Activated T-helper 1 cell treated with anti-CD3 and anti-CD28 coated beads, Interleukin-12 subunit alpha, Interleukin-12 subunit beta, Interleukin-2, Interleukin-4 antibody, amounts not matched to agents 30 ng/mL and 10 ng/mL and 1 ng/mL, durations not matched to agents 14 hours and 24 hours and 36 hours (primary cell): ENCODE data around the gene SPACA5. TPM values are rescaled to one million over a fixed set of nuclear protein-coding genes. Genes with fewer than 3 reads are reported as not detected.
A peak's percentile ranks its signal among the peaks of the same experiment; 100 is the strongest.
"Not testable (repeated sequence)": the region's sequence is repeated elsewhere in the genome, so short reads cannot be mapped to it uniquely, and the experiment has no call there.

Experiments used
- DNase-seq: peaks from one replicate; pipeline ENCODE4 v3.0.0; 2021; ENCODE audit warnings: low spot score
- H3K27ac Mint-ChIP-seq: one replicate; pipeline ENCODE4 v1.8.0; 2021; ENCODE audit warnings: mild to moderate bottlenecking, mixed read lengths
- H3K27me3 Mint-ChIP-seq: one replicate; pipeline ENCODE4 v1.8.0; 2022; ENCODE audit warnings: mild to moderate bottlenecking, moderate library complexity, mixed read lengths; ENCODE audit not compliant: insufficient read depth
- H3K36me3 Mint-ChIP-seq: one replicate; pipeline ENCODE4 v1.8.0; 2021; ENCODE audit warnings: low read depth, mixed read lengths
- H3K4me1 Mint-ChIP-seq: one replicate; pipeline ENCODE4 v1.8.0; 2021; ENCODE audit warnings: low read depth, mixed read lengths
- H3K4me3 Mint-ChIP-seq: one replicate; pipeline ENCODE4 v1.8.0; 2021; ENCODE audit warnings: mild to moderate bottlenecking, moderate library complexity, mixed read lengths
- H3K9me3 Mint-ChIP-seq: one replicate; pipeline ENCODE4 v1.8.0; 2021; ENCODE audit warnings: mixed read lengths
- intact Hi-C: fragments of 100-400 bp; cut with micrococcal nuclease; formaldehyde crosslinking; loops from one replicate; pipeline ENCODE4 v1.15.1; 2024
- total RNA-seq: library from RNA; stranded (reverse); gene quantifications from 2 replicates; pipeline ENCODE4 v1.2.3, GENCODE V29; 2022

SPACA5 gene
- not detected in 2 replicates for total RNA-seq

- H3K27ac Mint-ChIP-seq = peak within 1 kb of the TSS; percentile 28
- H3K4me3 Mint-ChIP-seq, DNase-seq, H3K27me3 Mint-ChIP-seq, H3K9me3 Mint-ChIP-seq, H3K36me3 Mint-ChIP-seq, intact Hi-C loops: not testable (repeated sequence)
- peaks cover 12% of the 10 kb centered on the region for H3K4me1 Mint-ChIP-seq
Observed at GRCh38 chrX:48006688-48007087, at the start of gene SPACA5. TSS of gene SPACA5 (plus strand) at chrX:48006988. CDS start at chrX:48007803, 815 bp downstream.

DNA sequence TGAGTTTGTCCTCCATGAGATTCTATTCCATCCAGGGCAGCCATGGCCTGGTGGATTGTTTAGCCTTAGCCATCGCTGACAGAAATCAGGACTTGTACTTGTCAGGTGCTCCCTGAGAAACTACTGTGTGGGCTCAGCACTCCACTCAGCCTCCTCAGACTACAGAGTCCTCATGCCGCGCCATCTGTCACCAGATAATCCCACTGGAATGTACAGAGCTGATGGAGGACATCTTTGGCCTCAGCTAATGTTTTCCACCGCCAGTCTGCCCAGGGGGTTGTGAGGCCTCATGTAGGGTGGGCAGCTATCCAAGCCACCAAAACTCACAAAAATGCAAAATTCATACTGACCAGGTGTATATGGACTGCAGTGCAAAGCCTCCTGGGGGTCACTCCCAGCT, 48.6 kb upstream of the SPACA5 start:
- H3K36me3 Mint-ChIP-seq, H3K9me3 Mint-ChIP-seq, H3K4me3 Mint-ChIP-seq, H3K27me3 Mint-ChIP-seq, H3K27ac Mint-ChIP-seq, H3K4me1 Mint-ChIP-seq, DNase-seq, intact Hi-C loops: not testable (repeated sequence)

DNA sequence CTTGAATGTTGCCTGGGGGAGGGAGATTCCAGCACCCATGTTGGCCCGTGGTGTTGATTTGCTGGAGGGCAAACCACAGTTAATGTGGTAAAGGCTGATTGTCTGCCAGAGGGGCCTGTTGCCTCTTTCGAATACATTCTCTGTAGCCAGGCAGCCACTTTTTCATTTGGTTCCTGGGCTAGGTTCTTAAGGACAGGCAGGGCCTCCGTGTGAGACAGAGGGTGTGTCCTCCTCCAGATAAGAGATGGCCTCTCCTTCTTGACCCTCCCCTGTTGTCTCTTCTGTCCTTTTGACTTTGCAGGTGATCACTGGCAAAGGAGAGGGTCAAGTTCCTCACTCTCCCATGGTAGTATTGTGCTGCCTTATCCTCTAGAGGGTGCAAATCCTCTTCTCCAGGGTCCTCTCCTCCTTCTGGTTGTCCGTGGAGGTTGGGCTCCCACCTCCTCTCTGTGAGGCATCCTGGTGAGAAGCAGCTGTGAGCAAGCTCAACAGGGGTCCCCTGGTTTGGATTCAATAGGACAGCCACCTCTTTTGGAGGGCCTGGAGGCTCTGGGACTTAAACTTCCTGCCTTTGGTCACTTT, 47.9 kb upstream of the SPACA5 start:
- Mint-ChIP-seq H3K4me3 (no peak overlapping the region), H3K27me3 (no peaks in the 10 kb centered on the region), H3K9me3 (no peaks in the 10 kb centered on the region), H3K4me1 (no peaks in the 10 kb centered on the region), H3K36me3 (no peaks in the 10 kb centered on the region), H3K27ac (no peak overlapping the region)
- intact Hi-C loops = loop anchor here (1.0 kb wide), 1 partner anchor 67 kb away; no protein-coding TSS in a partner anchor
- no peak for DNase-seq

- peaks cover 6% of the 10 kb centered on the region for H3K9me3 Mint-ChIP-seq
- no peak overlapping the region for H3K27ac Mint-ChIP-seq
- no peaks in the 10 kb centered on the region for H3K27me3 Mint-ChIP-seq
- no peaks in the 10 kb centered on the region for H3K4me1 Mint-ChIP-seq
- no peak overlapping the region for H3K4me3 Mint-ChIP-seq
- intact Hi-C loops = no loop called here
- DNase-seq = no peak
- H3K36me3 Mint-ChIP-seq = no peaks in the 10 kb centered on the region
Observed at GRCh38 chrX:47960406-47960805, 46.4 kb upstream of the SPACA5 start.

GRCh38 chrX:47961830-47962229, 45.0 kb upstream of the SPACA5 start:
- DNase-seq, H3K4me1 Mint-ChIP-seq, H3K36me3 Mint-ChIP-seq, H3K9me3 Mint-ChIP-seq, H3K27ac Mint-ChIP-seq, H3K27me3 Mint-ChIP-seq, H3K4me3 Mint-ChIP-seq, intact Hi-C loops: not testable (repeated sequence)

DNA sequence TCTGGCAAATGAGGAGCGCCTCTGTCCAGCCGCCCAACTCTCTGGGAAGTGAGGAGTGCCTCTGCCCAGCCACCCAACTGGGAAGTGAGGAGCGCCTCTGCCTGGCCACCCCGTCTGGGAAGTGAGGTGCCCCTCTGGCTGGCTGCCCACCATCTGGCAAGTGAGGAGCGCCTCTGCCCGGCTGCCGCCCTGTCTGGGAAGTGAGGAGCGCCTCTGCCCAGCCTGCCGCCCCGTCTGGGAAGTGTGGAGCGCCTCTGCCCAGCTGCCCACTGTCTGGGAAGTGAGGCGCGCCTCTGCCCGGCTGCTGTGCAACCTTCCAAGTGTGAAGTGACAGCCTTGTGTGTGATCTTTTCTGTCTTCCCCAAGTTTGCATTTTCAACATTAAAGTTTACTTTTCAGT, 41.3 kb upstream of the SPACA5 start:
- intact Hi-C loops, H3K27me3 Mint-ChIP-seq, H3K27ac Mint-ChIP-seq, DNase-seq, H3K4me3 Mint-ChIP-seq, H3K4me1 Mint-ChIP-seq, H3K36me3 Mint-ChIP-seq: not testable (repeated sequence)
- peaks cover 25% of the 10 kb centered on the region for H3K9me3 Mint-ChIP-seq

GRCh38 chrX:47973235-47973634, 33.6 kb upstream of the SPACA5 start:
- Mint-ChIP-seq H3K27ac (no peak overlapping the region), H3K4me1 (no peaks in the 10 kb centered on the region), H3K4me3 (no peak overlapping the region), H3K27me3 (no peaks in the 10 kb centered on the region), H3K36me3 (peaks cover 24% of the 10 kb centered on the region), H3K9me3 (peaks cover 59% of the 10 kb centered on the region)
- no peak for DNase-seq
- intact Hi-C loops = no loop called here

DNA sequence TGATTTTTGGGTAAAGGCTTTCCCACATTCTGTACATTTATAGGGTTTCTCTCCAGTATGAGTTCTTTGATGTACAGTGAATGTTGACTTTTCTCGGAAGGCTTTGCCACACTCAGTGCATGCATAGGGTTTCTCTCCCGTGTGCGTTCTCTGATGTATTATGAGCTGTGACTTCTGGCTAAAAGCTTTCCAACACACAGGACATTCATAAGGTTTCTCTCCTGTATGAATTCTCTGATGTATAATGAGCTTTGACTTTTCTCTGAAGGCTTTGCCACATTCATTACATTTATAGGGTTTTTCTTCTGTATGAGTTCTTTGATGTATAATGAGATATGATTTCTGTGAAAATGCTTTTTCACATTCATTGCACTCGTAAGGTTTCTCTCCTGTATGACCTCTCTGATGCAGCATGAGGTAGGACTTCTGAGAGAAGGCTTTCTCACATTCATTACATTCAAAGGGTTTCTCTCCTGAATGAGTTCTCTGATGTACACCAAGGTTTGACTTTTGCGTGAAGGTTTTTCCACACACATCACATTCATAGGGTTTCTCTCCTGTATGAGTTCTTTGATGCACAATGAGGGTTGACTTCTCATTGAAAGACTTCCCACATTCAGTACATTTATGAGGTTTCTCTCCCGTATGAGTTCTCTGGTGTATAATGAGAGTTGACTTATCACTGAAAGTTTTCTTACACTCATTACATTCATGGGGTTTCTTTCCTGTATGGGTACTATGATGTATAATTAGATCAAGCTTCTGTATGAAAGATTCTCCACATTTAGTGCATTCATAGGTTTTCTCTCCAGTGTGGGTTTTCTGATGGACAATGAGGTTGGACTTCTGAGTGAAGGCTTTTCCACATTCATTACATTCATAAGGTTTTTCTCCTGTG, 30.3 kb upstream of the SPACA5 start:
- DNase-seq = no peak
- H3K9me3 Mint-ChIP-seq = peaks cover 65% of the 10 kb centered on the region
- intact Hi-C loops = no loop called here
- H3K27me3 Mint-ChIP-seq = no peaks in the 10 kb centered on the region
- no peaks in the 10 kb centered on the region for H3K4me1 Mint-ChIP-seq
- no peak overlapping the region for H3K27ac Mint-ChIP-seq
- peaks cover 49% of the 10 kb centered on the region for H3K36me3 Mint-ChIP-seq
- no peak overlapping the region for H3K4me3 Mint-ChIP-seq

DNA sequence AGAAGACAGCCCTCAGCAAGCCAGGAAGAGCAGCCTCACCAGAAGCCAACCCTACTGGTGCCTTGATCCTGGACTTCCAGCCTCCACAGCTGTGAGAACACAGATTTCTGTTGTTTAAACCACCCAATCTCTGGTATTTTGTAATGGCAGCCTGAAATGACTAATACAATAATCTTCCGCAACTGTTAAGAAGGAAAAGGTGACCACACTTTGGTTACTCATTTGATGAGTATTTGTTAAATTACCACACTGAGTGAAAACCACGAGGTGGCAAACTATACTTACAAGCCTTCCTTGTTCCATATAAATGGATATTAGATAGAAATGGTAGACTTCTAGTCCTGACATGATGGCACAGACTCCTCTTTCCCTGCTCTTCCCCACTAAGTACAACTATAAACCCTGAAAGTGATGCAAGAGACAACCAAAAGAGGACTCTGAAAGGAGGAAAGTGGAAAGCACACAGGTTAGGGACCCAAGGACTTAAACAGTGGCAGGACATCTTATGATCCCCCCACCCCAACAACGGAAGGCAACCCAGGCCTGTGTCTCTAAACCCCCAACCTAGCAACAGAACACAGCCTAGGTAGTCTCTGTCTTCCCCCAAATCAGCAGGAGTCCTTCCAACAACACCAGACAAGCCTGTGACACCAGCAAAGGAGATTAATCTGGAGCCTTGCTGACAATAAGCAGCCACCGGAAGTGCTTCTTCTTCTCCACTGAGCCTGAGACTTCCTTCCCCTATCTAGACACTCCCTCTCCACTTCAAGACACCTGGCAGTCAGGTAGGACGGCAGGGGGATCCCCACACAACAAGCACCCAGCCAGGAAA, 15.3 kb upstream of the SPACA5 start:
- Mint-ChIP-seq H3K9me3 (peaks cover 42% of the 10 kb centered on the region), H3K27me3 (no peaks in the 10 kb centered on the region), H3K27ac (peak overlapping the region; percentile 55), H3K4me1 (peaks cover 30% of the 10 kb centered on the region), H3K36me3 (peaks cover 67% of the 10 kb centered on the region), H3K4me3 (no peak overlapping the region)
- intact Hi-C loops = no loop called here
- DNase-seq = no peak

- H3K4me3 Mint-ChIP-seq = no peak overlapping the region
- intact Hi-C loops = no loop called here
- H3K9me3 Mint-ChIP-seq = peaks cover 39% of the 10 kb centered on the region
- peak overlapping the region; percentile 55 for H3K27ac Mint-ChIP-seq
- peaks cover 30% of the 10 kb centered on the region for H3K4me1 Mint-ChIP-seq
- no peaks in the 10 kb centered on the region for H3K27me3 Mint-ChIP-seq
- no peak for DNase-seq
- peaks cover 68% of the 10 kb centered on the region for H3K36me3 Mint-ChIP-seq
Observed at GRCh38 chrX:47992095-47992380, 14.8 kb upstream of the SPACA5 start.

GRCh38 chrX:47992669-47993068, 14.1 kb upstream of the SPACA5 start:
- H3K27ac Mint-ChIP-seq = peak overlapping the region; percentile 48
- peaks cover 34% of the 10 kb centered on the region for H3K9me3 Mint-ChIP-seq
- H3K36me3 Mint-ChIP-seq = peaks cover 63% of the 10 kb centered on the region
- H3K27me3 Mint-ChIP-seq = no peaks in the 10 kb centered on the region
- no peak for DNase-seq
- no peak overlapping the region for H3K4me3 Mint-ChIP-seq
- peaks cover 30% of the 10 kb centered on the region for H3K4me1 Mint-ChIP-seq
- intact Hi-C loops = no loop called here

DNA sequence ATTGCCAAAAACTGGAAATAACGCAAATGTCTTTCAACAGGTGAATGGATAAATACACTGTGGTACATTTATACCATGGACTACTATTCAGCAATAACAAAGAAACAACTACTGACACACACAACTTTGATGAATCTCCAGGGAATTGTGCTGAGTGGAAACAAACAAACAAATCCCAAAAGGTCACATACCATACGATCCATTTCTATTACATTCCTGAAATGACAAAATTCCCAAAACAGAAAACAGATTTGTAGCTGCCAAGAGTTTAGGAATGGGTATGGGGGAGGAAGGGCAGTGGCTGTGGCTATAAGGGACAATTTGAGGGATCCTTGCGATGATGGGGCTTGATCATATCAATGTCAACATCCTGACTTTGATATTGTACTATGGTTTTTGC, 5.5 kb upstream of the SPACA5 start:
- intact Hi-C loops = no loop called here
- H3K4me1 Mint-ChIP-seq = peaks cover 18% of the 10 kb centered on the region
- H3K27me3 Mint-ChIP-seq = no peaks in the 10 kb centered on the region
- H3K36me3 Mint-ChIP-seq = peaks cover 40% of the 10 kb centered on the region
- H3K27ac Mint-ChIP-seq = no peak overlapping the region
- no peak for DNase-seq
- peak overlapping the region; percentile 15 for H3K4me3 Mint-ChIP-seq
- H3K9me3 Mint-ChIP-seq = no peaks in the 10 kb centered on the region

DNA sequence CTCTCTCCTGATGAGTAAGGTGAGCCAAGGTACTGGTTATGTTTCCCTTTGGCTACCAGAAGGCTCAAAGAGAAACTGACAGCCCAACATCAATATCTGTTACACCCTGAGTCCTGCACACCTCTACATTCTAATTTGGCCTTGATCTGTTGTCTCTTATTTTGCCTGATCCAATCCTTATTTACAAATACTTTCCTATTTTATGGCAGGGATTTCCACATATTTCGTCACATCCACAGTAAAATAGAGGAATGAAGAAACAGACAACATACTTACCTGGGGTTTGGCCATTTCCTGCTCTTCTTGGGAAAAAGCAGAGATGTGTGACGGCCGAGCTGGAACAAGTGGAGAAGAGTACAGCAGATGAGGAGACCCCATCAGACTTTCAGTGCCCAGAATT, 4.5 kb upstream of the SPACA5 start:
- intact Hi-C loops = no loop called here
- DNase-seq = no peak
- Mint-ChIP-seq H3K36me3 (peaks cover 31% of the 10 kb centered on the region), H3K27ac (no peak overlapping the region), H3K4me1 (peaks cover 18% of the 10 kb centered on the region), H3K27me3 (no peaks in the 10 kb centered on the region), H3K9me3 (no peaks in the 10 kb centered on the region), H3K4me3 (peak overlapping the region; percentile 46)
